A549 (cell line): ENCODE results near the gene TMEM235.
A peak's percentile ranks its signal among the peaks of the same experiment; 100 is the strongest.

Source experiments
- CHD4 ChIP-seq: fragments of 200-600 bp; sonication (generic); IDR thresholded peaks from 2 replicates; pipeline ENCODE4 v1.6.1; 2016; ENCODE audit warnings: antibody characterized with exemption, mild to moderate bottlenecking, borderline replicate concordance
- CTCF ChIP-seq: fragments of >200 bp; sonication (Bioruptor Twin); formaldehyde crosslinking; IDR thresholded peaks from 3 replicates; pipeline ENCODE4 v1.5.1; 2016
- EHMT2 ChIP-seq: fragments of 200-600 bp; sonication (generic); IDR thresholded peaks from 2 replicates; pipeline ENCODE4 v1.6.1; 2016; ENCODE audit warnings: antibody characterized with exemption, low read depth, mild to moderate bottlenecking, moderate library complexity
- ELK1 ChIP-seq: fragments of 150-350 bp; IDR thresholded peaks from 2 replicates; pipeline ENCODE4 v1.6.1; 2014; ENCODE audit warnings: low read depth, mild to moderate bottlenecking, low read length
- EP300 ChIP-seq, 2 experiments: fragments of >200 bp; sonication (Bioruptor Twin); formaldehyde crosslinking; IDR thresholded peaks; 2 replicates in 1 of 2; 3 replicates in 1 of 2; pipeline ENCODE4 v1.6.1; 2016 to 2017
- FOSB ChIP-seq: fragments of 250-450 bp; sonication (Bioruptor Pico); IDR thresholded peaks from 2 replicates; pipeline ENCODE4 v1.5.0; 2020; ENCODE audit warnings: mild to moderate bottlenecking, moderate library complexity
- FOXS1 ChIP-seq: fragments of 250-450 bp; sonication (Bioruptor Pico); IDR thresholded peaks from 2 replicates; pipeline ENCODE4 v1.5.0; 2020; ENCODE audit warnings: mild to moderate bottlenecking, moderate library complexity
- JUNB ChIP-seq: fragments of >200 bp; sonication (Bioruptor Twin); formaldehyde crosslinking; IDR thresholded peaks from 2 replicates; pipeline ENCODE4 v1.6.1; 2016
- MYC ChIP-seq: IDR thresholded peaks from 2 replicates; pipeline ENCODE4 v1.6.1; 2012; ENCODE audit warnings: mild to moderate bottlenecking, inconsistent platforms, low read length, improper control_type of control experiment, borderline replicate concordance
- POLR2A ChIP-seq: IDR thresholded peaks from 2 replicates; pipeline ENCODE4 v1.6.1; 2012; ENCODE audit warnings: mild to moderate bottlenecking, low read length
- ZFP36 ChIP-seq: fragments of 450-650 bp; IDR thresholded peaks from 2 replicates; pipeline ENCODE4 v1.6.1; 2014; ENCODE audit warnings: borderline replicate concordance; ENCODE audit not compliant: partially characterized antibody
- TF ChIP-seq, protein P1 (sequence below): IDR thresholded peaks from 2 replicates; pipeline ENCODE4 v1.6.1; 2012

DNA sequence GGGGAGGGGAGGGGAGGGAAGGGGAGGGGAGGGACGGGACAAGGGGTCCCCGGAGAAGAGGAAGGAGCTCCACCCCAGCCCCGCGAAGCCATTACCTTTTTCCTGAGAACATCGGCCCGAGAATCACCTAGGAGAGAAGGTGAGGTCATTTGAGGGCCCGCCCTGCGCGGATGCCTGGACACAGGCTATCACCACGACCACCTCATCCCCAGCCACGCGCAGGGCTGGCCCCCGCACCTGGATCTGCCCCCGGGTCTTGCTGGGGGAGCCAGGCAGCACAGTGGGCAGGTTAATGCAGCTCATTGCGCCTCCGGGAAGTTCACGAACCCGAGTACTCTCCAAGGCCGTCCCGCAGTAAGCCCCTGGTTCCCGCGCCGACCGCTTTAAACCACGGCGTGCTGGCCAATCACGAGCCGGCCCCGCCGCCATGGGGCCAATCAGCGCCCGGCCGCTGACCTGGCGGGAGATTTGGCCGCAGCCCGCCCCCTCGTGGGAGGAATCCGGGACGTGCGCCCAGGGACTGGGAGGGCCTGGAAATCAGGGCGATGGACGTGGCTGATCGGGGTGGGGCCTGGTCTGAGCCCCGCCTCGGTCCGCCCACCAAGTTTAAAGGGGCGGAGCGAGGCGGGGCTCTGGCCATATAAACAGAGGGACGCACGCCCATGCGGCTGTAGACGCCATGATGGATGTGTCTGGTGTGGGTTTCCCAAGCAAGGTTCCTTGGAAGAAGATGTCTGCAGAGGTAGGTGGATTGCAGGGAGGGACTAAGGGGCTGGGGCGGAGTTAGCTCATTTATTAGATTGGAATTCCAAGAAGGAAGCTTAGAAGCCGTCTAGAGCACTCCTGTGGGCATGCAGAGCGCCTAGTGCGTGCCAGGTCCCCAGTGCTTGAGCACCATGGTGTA, 44.5 kb upstream of the TMEM235 start, which contains the start of the genes AFMID and TK1:
- TF ChIP-seq EP300 (IDR thresholded peaks at IDR 0.05), result no peak
- TF ChIP-seq CTCF, result peak; percentile 89
- no peak for TF ChIP-seq ELK1
- no peak for TF ChIP-seq FOSB (CRISPR knock-in tag)
- TF ChIP-seq MYC, result peak; percentile 92; the same call in 1 of the 2 replicates
- TF ChIP-seq FOXS1 (CRISPR knock-in tag), result no peak
- peak; percentile 95 for TF ChIP-seq POLR2A
- TF ChIP-seq, protein P1, sequence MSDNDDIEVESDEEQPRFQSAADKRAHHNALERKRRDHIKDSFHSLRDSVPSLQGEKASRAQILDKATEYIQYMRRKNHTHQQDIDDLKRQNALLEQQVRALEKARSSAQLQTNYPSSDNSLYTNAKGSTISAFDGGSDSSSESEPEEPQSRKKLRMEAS, result peak; percentile 90
- TF ChIP-seq ZFP36, result no peak
- TF ChIP-seq CHD4, result no peak
- TF ChIP-seq EHMT2, result no peak
- TF ChIP-seq JUNB, result no peak
